Measurements from ENCODE around the gene ESYT1.
"Not testable (repeated sequence)": the region's sequence is repeated elsewhere in the genome, so short reads cannot be mapped to it uniquely, and the experiment has no call there.

Gene ESYT1

GRCh38 chr12:56103066-56103711 is 24.9 kb upstream of the ESYT1 start:
- no peak for DNase-seq (ENCODE audit: low read depth in 3 of 3)

GRCh38 chr12:56103823-56104108 is 24.3 kb upstream of the ESYT1 start:
- DNase-seq (ENCODE audit: low read depth in 3 of 3), result no peak

GRCh38 chr12:56104109-56104814 is 23.8 kb upstream of the ESYT1 start, which contains the start of gene PA2G4:
PA2G4 (plus strand) TSS chr12:56104559; CDS start chr12:56104738, 179 bp downstream.
- peak; percentile 95 to 99 (median 98) for DNase-seq (ENCODE audit: low read depth in 3 of 3)

- DNase-seq (ENCODE audit: low read depth in 3 of 3), result no peak
These were observed 23.1 kb upstream of the ESYT1 start for GRCh38 chr12:56104815-56105608.

- DNase-seq (ENCODE audit: low read depth in 3 of 3), result no peak
These were observed 22.5 kb upstream of the ESYT1 start for GRCh38 chr12:56105609-56105902.

GRCh38 chr12:56107242-56107641 is 20.8 kb upstream of the ESYT1 start:
- no peak for DNase-seq (ENCODE audit: low read depth in 3 of 3)

- DNase-seq (ENCODE audit: low read depth in 3 of 3), result no peak
These were observed 17.5 kb upstream of the ESYT1 start for GRCh38 chr12:56110571-56110970.

GRCh38 chr12:56114084-56114483 is 14.0 kb upstream of the ESYT1 start:
- DNase-seq (ENCODE audit: low read depth in 3 of 3), result no peak

- no peak for DNase-seq (ENCODE audit: low read depth in 3 of 3)
These were observed 12.7 kb upstream of the ESYT1 start for GRCh38 chr12:56115329-56115728.

GRCh38 chr12:56116267-56117081 is 11.6 kb upstream of the ESYT1 start, which contains the start of gene RPL41:
RPL41 (plus strand) TSS chr12:56116633.
- peak; percentile 86 to 88 (median 88) for DNase-seq (ENCODE audit: low read depth in 3 of 3)

- not testable (repeated sequence) for DNase-seq (ENCODE audit: low read depth in 3 of 3)
These were observed 10.9 kb upstream of the ESYT1 start for GRCh38 chr12:56117082-56117706.

- DNase-seq (ENCODE audit: low read depth in 3 of 3), result peak; percentile 94 to 99 (median 97)
These were observed 10.0 kb upstream of the ESYT1 start, which contains the start of gene ZC3H10 for GRCh38 chr12:56117778-56118687. ZC3H10 (plus strand) TSS chr12:56118266; CDS start chr12:56120563, 2,297 bp downstream.

GRCh38 chr12:56118688-56119357 is 9.2 kb upstream of the ESYT1 start:
- no peak for DNase-seq (ENCODE audit: low read depth in 3 of 3)

GRCh38 chr12:56119361-56119796 is 8.7 kb upstream of the ESYT1 start:
- DNase-seq (ENCODE audit: low read depth in 3 of 3), result no peak

- no peak for DNase-seq (ENCODE audit: low read depth in 3 of 3)
These were observed 7.8 kb upstream of the ESYT1 start for GRCh38 chr12:56120158-56120846.

GRCh38 chr12:56121204-56121870 is 6.7 kb upstream of the ESYT1 start:
- no peak for DNase-seq (ENCODE audit: low read depth in 3 of 3)

GRCh38 chr12:56122637-56123036 is 5.4 kb upstream of the ESYT1 start:
- no peak for DNase-seq (ENCODE audit: low read depth in 3 of 3)

GRCh38 chr12:56124133-56124532 is 3.9 kb upstream of the ESYT1 start:
- DNase-seq (ENCODE audit: low read depth in 3 of 3), result no peak
